AG08396 (cell line): ENCODE data around the gene APOB.

Experiments
- DNase-seq: peaks from one replicate; pipeline ENCODE4 v3.0.0; 2012; ENCODE audit warnings: low spot score, mixed read lengths

The APOB gene, protein sequence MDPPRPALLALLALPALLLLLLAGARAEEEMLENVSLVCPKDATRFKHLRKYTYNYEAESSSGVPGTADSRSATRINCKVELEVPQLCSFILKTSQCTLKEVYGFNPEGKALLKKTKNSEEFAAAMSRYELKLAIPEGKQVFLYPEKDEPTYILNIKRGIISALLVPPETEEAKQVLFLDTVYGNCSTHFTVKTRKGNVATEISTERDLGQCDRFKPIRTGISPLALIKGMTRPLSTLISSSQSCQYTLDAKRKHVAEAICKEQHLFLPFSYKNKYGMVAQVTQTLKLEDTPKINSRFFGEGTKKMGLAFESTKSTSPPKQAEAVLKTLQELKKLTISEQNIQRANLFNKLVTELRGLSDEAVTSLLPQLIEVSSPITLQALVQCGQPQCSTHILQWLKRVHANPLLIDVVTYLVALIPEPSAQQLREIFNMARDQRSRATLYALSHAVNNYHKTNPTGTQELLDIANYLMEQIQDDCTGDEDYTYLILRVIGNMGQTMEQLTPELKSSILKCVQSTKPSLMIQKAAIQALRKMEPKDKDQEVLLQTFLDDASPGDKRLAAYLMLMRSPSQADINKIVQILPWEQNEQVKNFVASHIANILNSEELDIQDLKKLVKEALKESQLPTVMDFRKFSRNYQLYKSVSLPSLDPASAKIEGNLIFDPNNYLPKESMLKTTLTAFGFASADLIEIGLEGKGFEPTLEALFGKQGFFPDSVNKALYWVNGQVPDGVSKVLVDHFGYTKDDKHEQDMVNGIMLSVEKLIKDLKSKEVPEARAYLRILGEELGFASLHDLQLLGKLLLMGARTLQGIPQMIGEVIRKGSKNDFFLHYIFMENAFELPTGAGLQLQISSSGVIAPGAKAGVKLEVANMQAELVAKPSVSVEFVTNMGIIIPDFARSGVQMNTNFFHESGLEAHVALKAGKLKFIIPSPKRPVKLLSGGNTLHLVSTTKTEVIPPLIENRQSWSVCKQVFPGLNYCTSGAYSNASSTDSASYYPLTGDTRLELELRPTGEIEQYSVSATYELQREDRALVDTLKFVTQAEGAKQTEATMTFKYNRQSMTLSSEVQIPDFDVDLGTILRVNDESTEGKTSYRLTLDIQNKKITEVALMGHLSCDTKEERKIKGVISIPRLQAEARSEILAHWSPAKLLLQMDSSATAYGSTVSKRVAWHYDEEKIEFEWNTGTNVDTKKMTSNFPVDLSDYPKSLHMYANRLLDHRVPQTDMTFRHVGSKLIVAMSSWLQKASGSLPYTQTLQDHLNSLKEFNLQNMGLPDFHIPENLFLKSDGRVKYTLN (N-terminal part only)

DNA sequence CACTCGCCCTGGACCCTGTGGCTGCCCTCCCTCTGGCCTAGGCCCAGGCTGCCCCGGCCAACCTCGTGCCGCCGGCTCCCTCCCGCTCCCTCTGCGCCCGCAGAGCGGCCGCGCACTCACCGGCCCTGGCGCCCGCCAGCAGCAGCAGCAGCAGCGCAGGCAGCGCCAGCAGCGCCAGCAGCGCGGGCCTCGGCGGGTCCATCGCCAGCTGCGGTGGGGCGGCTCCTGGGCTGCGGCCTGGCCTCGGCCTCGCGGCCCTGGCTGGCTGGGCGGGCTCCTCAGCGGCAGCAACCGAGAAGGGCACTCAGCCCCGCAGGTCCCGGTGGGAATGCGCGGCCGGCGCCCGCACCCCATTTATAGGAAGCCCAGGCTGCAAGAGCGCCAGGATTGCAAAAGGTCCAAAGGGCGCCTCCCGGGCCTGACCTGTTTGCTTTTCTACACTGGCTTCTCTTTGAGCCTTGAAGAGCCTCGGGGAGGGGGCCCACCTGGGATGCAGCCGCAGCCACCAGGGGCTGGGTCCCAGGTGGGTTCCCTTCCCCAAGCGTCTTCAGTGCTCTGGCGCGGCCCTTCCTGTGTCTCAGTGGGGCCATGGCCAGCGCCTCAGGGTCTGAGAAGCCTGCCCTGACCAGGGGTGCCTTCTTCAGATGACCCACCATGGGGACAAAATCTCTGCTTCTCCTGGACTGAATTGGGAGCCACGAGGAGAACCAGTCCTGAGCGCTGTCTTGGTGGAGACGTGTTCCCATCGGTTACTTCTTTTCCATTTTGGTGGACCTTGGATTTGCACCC lies at the start of gene APOB:
TSS of gene APOB (minus strand) at position 330 of the 789 bp plus-strand sequence. CDS start at position 202, 128 bp downstream.
- no peak for DNase-seq

DNA sequence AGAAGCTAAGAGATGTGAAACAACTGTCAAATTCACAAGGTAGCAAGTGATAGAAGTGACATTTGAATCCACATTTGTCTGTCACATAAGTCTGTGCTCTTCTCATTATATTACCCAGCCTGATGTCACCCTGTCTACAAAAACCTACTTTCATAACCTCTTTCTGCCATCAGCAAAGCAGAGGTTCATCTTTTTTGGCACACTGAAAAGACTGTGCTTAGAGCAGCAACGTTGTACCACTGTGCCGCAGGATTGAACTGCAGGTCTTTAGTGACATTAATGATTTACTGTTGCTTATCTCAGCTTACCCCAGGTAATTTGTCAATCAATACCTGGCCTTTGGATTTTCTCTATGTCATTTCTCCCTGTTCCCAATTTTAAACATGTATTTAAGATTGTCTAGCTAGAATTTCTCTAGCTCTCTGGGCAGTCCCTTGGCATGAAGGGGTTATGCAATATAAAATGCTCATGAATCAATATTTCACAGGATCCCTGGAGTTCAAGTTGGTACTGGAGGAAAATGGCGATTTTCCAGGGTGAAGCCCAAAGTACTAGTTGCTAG lies 48.5 kb upstream of the APOB start:
- no peak for DNase-seq

DNA sequence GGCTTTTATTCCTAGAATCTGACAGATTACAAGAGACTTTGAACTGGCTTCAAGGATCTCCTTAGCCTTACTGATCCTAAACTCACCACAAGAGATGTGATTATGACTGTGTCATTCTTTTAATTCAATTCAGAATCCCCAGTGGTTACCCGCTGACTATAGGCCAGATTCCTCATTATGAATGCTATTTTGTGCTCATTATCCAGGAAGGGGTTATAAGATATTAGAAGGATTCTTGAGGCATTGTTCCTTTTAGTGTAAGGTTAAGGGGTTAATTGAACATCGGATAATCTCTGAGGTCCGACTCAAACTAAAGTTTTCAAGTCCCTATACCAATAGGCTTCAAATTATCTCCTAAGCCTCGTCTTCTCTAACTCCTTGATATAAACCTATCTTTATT lies 40.5 kb upstream of the APOB start:
- no peak for DNase-seq

DNA sequence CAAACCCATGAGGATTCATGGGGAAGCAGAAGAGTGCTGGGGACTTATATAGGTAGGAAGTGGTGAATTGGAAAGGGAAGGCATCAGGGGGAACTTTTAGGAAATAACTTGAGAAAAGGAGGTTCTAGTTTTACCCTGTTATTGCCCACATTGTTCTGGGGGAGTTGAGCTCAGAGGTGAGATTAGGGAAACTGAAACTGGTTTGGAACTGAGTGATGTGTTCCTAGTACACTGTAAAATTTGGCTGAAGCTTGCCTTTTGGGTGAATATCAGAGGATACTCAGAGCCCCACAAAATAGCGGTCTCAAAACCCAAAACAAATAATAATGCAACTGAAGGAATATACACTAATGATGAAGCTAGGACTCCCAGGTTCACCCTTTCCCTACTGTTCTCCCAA lies 39.6 kb upstream of the APOB start:
- DNase-seq, result no peak

DNA sequence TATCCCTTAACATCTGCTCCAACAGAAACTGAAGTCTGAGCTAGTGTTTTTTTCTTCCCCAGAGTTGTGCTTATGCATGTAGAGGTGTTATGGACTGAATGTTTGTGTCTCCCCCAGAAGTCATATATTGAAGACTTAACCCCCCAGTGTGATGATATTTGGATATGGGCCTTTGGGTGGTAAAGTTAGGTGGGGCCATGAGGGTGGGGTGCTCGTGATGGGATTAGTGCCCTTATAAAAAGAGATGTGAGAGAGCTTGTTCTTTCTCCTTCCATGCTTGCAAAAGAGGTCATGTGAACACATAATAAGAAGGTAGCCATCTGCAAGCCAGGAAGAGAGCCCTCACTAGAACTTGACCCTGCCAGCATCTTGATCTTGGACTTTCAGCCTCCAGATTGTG lies 34.4 kb upstream of the APOB start:
- DNase-seq, result no peak

DNA sequence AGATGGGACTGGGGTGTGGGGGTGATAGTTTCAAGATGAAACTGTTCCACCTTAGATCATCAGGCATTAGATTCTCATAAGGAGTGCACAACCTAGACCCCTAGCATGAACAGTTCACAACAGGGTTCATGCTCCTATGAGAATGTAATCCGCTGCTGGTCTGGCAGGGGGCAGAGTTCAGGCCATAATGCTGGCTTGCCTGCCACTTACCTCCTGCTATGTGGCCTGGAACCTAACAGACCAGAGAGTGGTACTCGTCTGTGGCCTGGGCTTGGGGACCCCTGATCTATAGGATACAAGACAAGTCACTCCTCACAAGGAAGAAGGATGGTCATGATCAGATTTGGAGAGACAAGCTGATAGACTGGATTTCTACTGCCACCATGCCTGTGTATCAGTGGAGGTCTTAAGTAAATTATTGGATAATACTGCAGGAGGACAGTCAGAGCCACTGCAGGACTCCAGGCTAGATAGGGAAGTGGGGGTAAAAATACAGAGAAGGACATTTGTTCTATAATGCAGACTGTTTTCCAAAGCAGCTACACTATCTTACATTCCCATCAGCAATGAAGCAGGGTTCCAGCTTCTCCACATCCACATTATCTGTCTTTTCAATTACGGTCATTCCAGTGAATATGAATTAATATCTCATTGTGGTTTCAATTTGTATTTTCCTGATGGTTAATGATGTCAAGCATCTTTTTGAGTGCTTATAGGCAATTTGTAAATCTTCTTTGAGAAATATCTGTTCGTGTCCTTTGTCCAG lies 28.8 kb upstream of the APOB start:
- DNase-seq, result no peak

DNA sequence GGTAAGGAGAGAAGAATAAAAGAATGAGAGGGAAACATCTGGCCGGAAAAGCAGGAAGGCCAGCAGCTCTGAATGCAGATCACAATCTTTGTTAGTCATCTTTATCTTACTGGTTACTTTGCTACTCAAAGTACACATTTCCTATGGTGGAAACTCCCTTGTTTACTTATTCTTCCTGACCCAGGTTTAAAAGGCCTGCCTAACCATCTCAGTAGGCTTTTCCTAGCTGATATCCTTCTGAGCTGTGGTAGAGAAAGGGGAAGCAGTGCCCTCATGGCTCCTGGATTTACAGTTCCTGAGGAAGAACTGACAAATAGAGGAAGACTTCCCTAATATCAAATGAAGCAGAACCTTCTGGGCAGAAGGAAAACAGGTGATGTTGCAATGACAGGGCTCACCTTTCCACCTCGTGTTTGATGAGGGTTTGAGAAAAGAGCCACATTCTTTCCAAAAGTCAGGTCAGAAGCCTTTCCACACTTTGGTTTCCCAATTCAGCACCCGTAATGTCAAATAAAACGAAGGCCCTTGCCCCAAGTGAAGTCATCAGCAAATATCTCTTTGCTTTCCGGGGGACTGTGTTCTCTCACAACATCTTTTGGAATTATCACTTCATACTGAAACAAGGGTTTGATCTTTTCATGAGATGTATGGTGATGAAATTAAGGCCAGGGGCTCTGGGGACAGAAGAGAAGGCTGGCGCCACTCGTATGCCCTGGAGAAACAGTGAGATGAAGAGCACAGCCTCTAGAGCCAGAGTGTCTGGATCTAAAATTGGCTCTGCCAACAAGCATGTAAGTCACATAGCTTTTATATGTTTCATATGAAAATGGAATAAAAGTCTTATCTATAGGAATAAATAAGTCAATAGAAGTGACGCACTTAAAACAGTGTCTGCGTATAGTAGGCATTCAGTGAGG lies 26.7 kb upstream of the APOB start:
- DNase-seq, result no peak

DNA sequence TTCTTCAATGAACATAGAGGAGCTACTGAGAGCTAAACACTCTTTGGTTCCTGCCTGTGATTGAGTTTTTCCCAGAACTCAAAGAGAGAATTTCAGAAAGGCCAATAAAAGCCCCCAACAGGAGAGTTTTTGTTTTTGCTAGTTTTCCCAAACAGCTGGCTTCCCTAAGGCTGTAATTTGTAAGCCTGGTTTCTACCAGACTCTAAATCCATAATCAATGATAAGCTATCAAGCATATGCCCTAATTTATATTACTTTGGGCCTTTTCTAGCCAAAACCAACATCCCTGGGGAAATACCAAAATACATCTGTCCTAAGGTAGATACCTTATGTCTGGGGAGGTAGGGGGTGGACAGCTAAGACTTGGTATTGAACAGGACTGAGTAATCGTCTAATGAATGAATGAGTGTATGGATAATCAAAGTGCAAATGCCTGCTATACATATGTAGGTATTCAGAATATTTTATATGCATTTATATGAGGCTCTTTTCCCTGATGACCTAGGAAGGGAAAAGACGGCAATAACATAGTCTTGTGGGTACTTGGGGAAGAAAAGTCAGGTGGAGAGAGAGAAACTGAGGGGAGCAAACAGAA lies 26.0 kb upstream of the APOB start:
- DNase-seq, result no peak

DNA sequence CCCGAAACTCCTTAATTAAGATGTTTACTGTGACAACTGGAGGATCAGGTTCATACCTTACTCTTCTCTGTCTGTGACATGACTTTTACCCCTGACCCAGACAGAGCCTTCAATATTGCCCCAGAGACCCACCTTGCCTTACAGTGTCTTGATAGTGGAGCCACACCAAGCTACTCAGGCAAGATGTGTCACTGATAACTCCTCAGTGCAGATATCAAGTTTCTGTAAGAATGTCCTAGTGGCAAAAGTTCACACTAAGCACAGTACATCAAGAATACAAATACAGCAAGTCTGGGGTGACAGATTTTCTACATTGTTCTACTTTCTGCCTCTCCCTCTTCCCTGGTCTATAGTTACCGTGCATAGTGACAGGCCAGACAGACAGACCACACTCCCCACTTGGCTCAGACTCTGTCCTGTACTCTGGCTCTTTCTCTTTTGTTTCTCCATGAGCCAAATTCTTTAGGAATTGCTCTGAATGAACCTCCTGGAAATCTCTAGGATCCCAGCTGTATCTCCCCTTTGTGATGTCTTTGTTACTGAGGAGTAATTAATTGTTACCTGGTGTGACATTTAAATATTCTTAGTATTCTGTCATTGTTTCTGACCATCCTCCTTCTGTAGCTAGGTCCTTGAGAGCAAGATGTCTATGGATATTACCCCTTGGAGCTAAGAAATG lies 24.1 kb upstream of the APOB start:
- DNase-seq, result no peak

DNA sequence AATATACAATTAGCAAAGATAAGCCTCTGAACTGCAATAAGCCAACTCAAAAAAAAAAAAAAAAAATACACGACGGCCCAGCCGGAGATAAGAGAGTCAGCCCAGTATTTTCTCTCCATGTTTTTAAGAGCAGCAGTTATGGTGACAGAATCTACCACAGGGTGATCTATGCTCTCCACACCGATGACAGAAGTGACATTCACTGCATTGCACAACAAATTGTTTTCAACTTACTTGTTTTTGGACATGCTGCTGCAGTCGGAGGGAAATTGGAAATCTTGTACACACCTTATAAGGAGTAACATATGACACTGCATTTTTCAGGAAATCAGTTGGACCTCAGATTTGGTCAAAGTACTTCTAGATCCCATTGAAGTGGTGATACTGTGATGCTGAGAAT lies 23.3 kb upstream of the APOB start:
- DNase-seq, result no peak

DNA sequence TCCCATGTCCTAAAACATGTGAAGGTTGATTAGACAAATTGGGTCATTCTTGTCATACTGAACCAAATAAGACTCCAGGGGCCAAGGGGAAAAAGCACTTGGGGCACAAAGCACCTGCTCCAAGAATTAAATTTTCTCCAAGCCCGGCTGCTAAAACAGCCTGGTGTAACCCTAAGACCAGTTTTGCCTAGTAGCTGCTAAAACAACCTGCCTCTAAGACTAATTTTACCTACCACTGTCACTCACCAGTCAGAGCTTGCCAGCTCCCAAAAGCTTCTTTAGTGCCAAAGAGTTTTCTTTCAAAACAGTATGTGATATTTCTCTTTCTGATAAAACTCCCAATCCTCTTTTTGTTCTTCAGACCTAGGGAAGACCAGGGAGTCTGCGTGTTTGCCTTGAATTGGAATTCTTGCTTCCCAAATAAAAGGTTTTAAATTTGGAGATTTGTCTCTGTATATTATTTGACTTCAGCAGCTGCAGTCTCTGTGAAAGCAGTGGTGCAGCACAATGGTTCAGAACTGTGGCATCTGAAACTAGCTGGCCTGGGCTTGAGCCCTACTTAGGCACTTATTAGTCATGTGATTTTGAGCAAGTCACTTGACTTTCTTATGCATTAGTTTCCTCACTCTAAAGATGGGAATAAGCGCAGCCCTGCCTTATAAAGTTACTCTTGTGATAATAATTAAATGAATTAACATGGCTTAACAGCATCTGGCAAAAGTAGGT lies 16.2 kb upstream of the APOB start:
- DNase-seq, result no peak

DNA sequence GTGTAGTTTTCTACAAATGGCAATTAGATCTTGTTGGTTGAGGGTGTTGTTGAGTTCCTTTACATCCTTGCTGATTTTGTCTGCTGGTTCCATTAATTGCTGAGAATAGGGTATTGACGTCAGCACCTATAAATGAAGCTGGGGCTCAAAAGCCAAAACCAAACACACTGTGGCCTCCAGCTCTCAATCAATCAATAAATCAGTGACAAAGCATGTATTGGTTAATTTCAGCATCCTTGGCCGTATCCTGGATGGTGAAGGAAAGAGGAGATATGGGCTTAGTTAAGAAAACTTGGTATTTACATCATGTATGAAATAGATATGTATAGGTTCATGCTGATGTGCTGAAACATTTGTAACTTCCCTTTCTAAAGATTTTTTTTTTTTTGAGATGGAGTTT lies 13.2 kb upstream of the APOB start:
- no peak for DNase-seq

DNA sequence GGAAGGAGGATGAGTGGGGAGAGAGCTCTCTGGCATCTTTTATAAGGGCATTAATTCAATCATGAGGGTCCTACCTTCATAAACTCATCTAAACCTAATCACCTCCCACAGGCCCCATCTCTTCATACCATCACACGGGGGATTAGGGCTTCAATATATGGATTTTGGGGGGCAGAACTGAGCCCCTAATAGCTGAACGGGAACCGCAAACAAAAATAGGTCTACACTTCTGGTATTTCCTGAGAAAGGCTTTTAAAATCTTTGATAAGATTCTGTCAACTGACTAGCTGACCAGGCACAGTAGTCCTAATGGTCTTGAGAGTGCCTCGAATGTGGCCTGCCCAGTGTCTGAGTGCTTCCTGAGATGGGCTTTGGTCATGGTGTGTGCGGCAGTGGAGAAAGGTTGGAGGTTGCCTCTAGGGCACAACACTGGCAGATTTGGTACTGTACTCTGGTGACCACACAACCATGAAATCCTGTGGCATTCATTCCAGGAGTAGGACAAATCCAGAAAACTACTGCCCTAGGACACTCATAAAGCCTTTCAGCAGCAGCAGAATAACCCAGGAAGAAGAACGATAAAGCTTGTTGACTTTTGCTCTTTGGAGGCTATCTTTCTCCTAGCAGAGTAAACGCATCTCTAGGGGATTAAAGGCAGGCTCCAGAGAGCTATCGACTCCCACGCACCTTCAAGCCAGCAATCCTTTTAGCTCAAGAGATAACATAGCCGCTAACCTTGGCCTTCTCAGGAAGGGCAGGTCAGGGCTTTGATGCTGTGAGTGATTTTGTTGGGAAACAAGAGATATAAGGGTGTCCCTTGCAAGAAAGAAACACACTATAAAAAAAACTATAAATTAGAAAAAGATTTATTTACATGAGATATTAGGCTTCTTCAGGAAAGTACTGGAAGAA lies 12.3 kb upstream of the APOB start:
- no peak for DNase-seq

DNA sequence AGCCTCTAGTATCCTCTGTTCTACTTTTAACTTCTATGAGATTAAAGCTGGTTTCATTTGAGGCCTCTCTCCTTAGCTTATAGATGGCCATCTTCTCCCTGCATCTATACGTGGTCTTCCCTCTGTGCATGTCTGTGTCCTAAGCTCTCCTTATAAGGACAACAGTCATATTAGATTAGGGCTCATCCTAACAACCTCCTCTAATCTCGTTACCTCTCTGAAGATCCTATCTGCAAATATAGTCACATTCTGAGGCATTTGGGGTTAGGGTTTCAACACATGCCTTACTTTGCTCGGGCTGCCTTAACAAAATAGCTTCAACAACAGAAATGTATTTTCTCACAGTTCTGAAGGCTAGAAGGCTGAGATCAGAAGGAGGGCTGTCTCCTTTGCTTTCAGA lies 11.6 kb upstream of the APOB start:
- no peak for DNase-seq

DNA sequence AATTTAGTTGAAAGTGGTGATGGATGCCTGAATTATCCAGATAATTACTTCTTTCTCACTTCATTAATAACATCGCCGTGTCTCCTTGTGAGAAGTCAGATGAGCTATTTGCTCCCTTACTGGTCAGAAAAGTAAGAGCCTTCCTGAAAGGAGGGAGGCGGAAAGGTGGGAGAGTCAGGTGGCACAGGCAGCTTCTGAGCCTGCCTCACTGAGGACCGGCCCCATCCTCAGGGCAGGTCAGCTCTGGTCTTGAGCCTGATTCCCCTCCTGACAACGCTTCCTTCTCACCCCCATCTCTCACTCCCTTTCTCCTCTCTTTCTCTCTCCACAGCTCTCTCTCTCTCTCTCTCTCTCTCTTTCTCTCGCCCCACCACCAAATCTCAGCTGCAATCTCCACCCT lies 10.1 kb upstream of the APOB start:
- DNase-seq, result no peak

DNA sequence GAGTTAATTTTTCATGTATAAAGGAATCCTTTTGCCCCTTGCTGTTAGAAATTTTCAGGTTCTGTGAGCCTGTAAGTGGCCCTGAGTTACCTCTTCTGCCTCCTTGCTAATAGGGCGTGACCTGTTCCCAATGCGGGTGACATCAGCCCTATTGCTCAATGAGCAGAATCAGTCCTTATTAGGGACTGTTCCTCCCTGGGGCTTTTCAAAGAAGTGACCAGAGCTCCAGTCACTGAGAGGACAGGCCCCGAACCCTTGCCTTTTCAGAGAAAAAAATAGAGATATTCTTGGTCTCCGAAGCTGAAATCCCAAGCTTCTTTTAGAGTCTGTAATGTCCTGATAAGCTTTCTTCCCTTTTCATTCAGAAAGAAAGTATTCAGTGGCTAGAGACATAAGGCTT lies 8.2 kb upstream of the APOB start:
- no peak for DNase-seq

DNA sequence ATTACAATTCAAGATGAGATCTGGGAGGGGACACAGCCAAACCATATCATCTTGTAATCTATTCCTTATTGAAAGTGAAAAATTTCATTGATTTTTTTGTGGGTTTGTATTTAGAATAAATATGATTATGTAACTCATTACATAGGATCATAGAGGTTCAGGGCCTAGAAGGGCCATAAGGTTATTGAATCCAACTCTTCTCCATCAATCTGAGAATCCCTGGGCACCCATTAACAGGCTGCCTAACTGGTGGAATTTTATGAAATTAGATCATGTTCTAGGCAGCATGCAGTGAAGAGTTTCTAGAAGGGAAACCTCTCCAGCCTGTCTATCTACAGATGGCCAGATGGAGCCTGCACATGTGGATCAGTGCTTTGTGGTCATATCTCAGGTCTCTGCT lies 6.3 kb upstream of the APOB start:
- no peak for DNase-seq
